SK-N-SH treated with all-trans-retinoic acid at 6 μM for 48 hours (cell line): ENCODE data around the gene KIAA0753.

Experiments used
- ATAC-seq: fragments of 200-7000 bp; cut with Tn5 transposase; 3 replicates; pipeline ENCODE4 v1.9.1; 2020; ENCODE audit warnings: mild to moderate bottlenecking, moderate library complexity
- ARNTL ChIP-seq: fragments of 450-650 bp; formaldehyde crosslinking; IDR thresholded peaks from 2 replicates; pipeline ENCODE4 v1.5.0; 2020; ENCODE audit warnings: low read depth, mild to moderate bottlenecking, moderate library complexity, borderline replicate concordance
- BACH2 ChIP-seq: fragments of 250-450 bp; sonication (Bioruptor Pico); IDR thresholded peaks from 2 replicates; pipeline ENCODE4 v1.9.0; 2021; ENCODE audit warnings: mild to moderate bottlenecking, borderline replicate concordance
- CREB5 ChIP-seq: fragments of 250-450 bp; sonication (Bioruptor Pico); IDR thresholded peaks from 2 replicates; pipeline ENCODE4 v1.5.1; 2020; ENCODE audit warnings: low read depth, mild to moderate bottlenecking, moderate library complexity
- CSDC2 ChIP-seq: fragments of 250-450 bp; sonication (Bioruptor Pico); IDR thresholded peaks from 2 replicates; pipeline ENCODE4 v1.5.0; 2020; ENCODE audit warnings: mild to moderate bottlenecking, moderate library complexity
- CSRNP3 ChIP-seq: fragments of 250-450 bp; sonication (Bioruptor Pico); IDR thresholded peaks from 2 replicates; pipeline ENCODE4 v1.5.1; 2021; ENCODE audit warnings: mild to moderate bottlenecking, moderate library complexity
- ESRRG ChIP-seq: fragments of 250-450 bp; sonication (Bioruptor Pico); IDR thresholded peaks from 2 replicates; pipeline ENCODE4 v1.6.1; 2021; ENCODE audit warnings: mild to moderate bottlenecking
- GLIS3 ChIP-seq: fragments of 250-450 bp; sonication (Bioruptor Pico); IDR thresholded peaks from 2 replicates; pipeline ENCODE4 v1.5.0; 2020; ENCODE audit warnings: mild to moderate bottlenecking, moderate library complexity
- ISL1 ChIP-seq: fragments of 250-450 bp; sonication (Bioruptor Pico); IDR thresholded peaks from 2 replicates; pipeline ENCODE4 v2.1.2; 2022; ENCODE audit warnings: mild to moderate bottlenecking, moderate library complexity
- OSR1 ChIP-seq: fragments of 250-450 bp; sonication (Bioruptor Pico); IDR thresholded peaks from 2 replicates; pipeline ENCODE4 v1.8.0; 2022; ENCODE audit warnings: moderate library complexity, mild to moderate bottlenecking, inconsistent platforms
- PATZ1 ChIP-seq: fragments of 250-450 bp; sonication (Bioruptor Pico); IDR thresholded peaks from 2 replicates; pipeline ENCODE4 v1.8.0; 2020; ENCODE audit warnings: mild to moderate bottlenecking, moderate library complexity, borderline replicate concordance
- POU6F1 ChIP-seq: fragments of 250-450 bp; sonication (Bioruptor Pico); IDR thresholded peaks from 2 replicates; pipeline ENCODE4 v1.8.0; 2021; ENCODE audit warnings: low read depth, mild to moderate bottlenecking, moderate library complexity, borderline replicate concordance
- PPARA ChIP-seq: fragments of 250-450 bp; sonication (Bioruptor Pico); IDR thresholded peaks from 2 replicates; pipeline ENCODE4 v1.5.0; 2020; ENCODE audit warnings: mild to moderate bottlenecking, borderline replicate concordance
- RARB ChIP-seq: fragments of 250-450 bp; sonication (Bioruptor Pico); IDR thresholded peaks from 2 replicates; pipeline ENCODE4 v1.8.0; 2021; ENCODE audit warnings: mild to moderate bottlenecking, moderate library complexity
- SNAI2 ChIP-seq: fragments of 250-450 bp; sonication (Bioruptor Pico); IDR thresholded peaks from 2 replicates; pipeline ENCODE4 v1.5.0; 2020; ENCODE audit warnings: mild to moderate bottlenecking, moderate library complexity
- TCF4 ChIP-seq: fragments of 250-450 bp; sonication (Bioruptor Pico); IDR thresholded peaks from 2 replicates; pipeline ENCODE4 v1.8.0; 2021; ENCODE audit warnings: mild to moderate bottlenecking, moderate library complexity, borderline replicate concordance
- TOX ChIP-seq: fragments of 250-450 bp; sonication (Bioruptor Pico); IDR thresholded peaks from 2 replicates; pipeline ENCODE4 v1.8.0; 2021; ENCODE audit warnings: mild to moderate bottlenecking, moderate library complexity, borderline replicate concordance
- TSHZ2 ChIP-seq: fragments of 250-450 bp; sonication (Bioruptor Pico); IDR thresholded peaks from 2 replicates; pipeline ENCODE4 v1.5.0; 2020; ENCODE audit warnings: mild to moderate bottlenecking, moderate library complexity
- ZC3H10 ChIP-seq: fragments of 250-450 bp; sonication (Bioruptor Pico); IDR thresholded peaks from 2 replicates; pipeline ENCODE4 v1.5.1; 2021; ENCODE audit warnings: mild to moderate bottlenecking, moderate library complexity
- ZFP30 ChIP-seq: fragments of 450-650 bp; formaldehyde crosslinking; IDR thresholded peaks from 2 replicates; pipeline ENCODE4 v1.5.0; 2022; ENCODE audit warnings: mild to moderate bottlenecking, moderate library complexity
- ZNF70 ChIP-seq: fragments of 450-650 bp; formaldehyde crosslinking; IDR thresholded peaks from 2 replicates; pipeline ENCODE4 v1.5.0; 2020; ENCODE audit warnings: mild to moderate bottlenecking, moderate library complexity

The KIAA0753 gene

GRCh38 chr17:6651354-6651918 lies 10.9 kb upstream of the KIAA0753 start, which contains the start of the genes C17orf100 and MED31:
C17orf100 (plus strand) TSS chr17:6651762; CDS start chr17:6651914, 152 bp downstream.
MED31 (minus strand) TSS chr17:6651605; CDS start chr17:6651528, 77 bp downstream.
- TF ChIP-seq CSRNP3 (no peak), TCF4 (CRISPR knock-in tag) (no peak), ARNTL (CRISPR knock-in tag) (no peak), PPARA (CRISPR knock-in tag) (no peak), PATZ1 (CRISPR knock-in tag) (no peak), ZC3H10 (no peak), TOX (CRISPR knock-in tag) (no peak), ZNF70 (CRISPR knock-in tag) (no peak), RARB (no peak), ZFP30 (no peak), TSHZ2 (CRISPR knock-in tag) (no peak)
- TF ChIP-seq, all 23 proteins: peak for 0

GRCh38 chr17:6648181-6648580 lies 7.7 kb upstream of the KIAA0753 start:
- TF ChIP-seq ISL1 (CRISPR knock-in tag) (no peak), ESRRG (CRISPR knock-in tag) (no peak), RARB (no peak), OSR1 (CRISPR knock-in tag) (no peak), POU6F1 (CRISPR knock-in tag) (no peak), GLIS3 (CRISPR knock-in tag) (no peak), ZC3H10 (no peak), BACH2 (CRISPR knock-in tag) (no peak), PPARA (CRISPR knock-in tag) (no peak)

More at GRCh38 chr17:6651354-6651918, 10.9 kb upstream of the KIAA0753 start, which contains the start of the genes C17orf100 and MED31:
- ATAC-seq, result peak; percentile 98

GRCh38 chr17:6643451-6644125 lies 3.1 kb upstream of the KIAA0753 start:
- TF ChIP-seq CSDC2 (CRISPR knock-in tag) (no peak), ISL1 (CRISPR knock-in tag) (no peak), PPARA (CRISPR knock-in tag) (no peak), SNAI2 (CRISPR knock-in tag) (no peak), ZC3H10 (no peak), GLIS3 (CRISPR knock-in tag) (no peak), TOX (CRISPR knock-in tag) (no peak), POU6F1 (CRISPR knock-in tag) (no peak), ZFP30 (no peak), ZNF70 (CRISPR knock-in tag) (no peak), TSHZ2 (CRISPR knock-in tag) (no peak), CREB5 (CRISPR knock-in tag) (no peak)
- no peak for ATAC-seq

More at GRCh38 chr17:6648181-6648580, 7.7 kb upstream of the KIAA0753 start:
- no peak for ATAC-seq
